ENCODE results near the gene SLC6A17.

The SLC6A17 gene

GRCh38 chr1:110212169-110213142 lies 62.2 kb downstream of the SLC6A17 start:
- TF ChIP-seq CTCF (IDR thresholded peaks at IDR 0.05; ENCODE audit: borderline replicate concordance, insufficient read depth, low read depth, low read length): no peak
- no peak overlapping the region for H3K4me3 ChIP-seq (ENCODE audit: low read depth, low read length)

GRCh38 chr1:110213143-110213540 lies 62.8 kb downstream of the SLC6A17 start:
- no peak overlapping the region for H3K4me3 ChIP-seq (ENCODE audit: low read depth, low read length)
- TF ChIP-seq CTCF (IDR thresholded peaks at IDR 0.05; ENCODE audit: borderline replicate concordance, insufficient read depth, low read depth, low read length): no peak

- no peak for TF ChIP-seq CTCF (IDR thresholded peaks at IDR 0.05; ENCODE audit: borderline replicate concordance, insufficient read depth, low read depth, low read length)
- no peak overlapping the region for H3K4me3 ChIP-seq (ENCODE audit: low read depth, low read length)
Measured at GRCh38 chr1:110214454-110215404, 64.4 kb downstream of the SLC6A17 start.

- TF ChIP-seq CTCF (IDR thresholded peaks at IDR 0.05; ENCODE audit: borderline replicate concordance, insufficient read depth, low read depth, low read length): no peak
- no peak overlapping the region for H3K4me3 ChIP-seq (ENCODE audit: low read depth, low read length)
Measured at GRCh38 chr1:110215621-110216515, 65.6 kb downstream of the SLC6A17 start.

GRCh38 chr1:110216844-110217444 lies 66.7 kb downstream of the SLC6A17 start:
- TF ChIP-seq CTCF (IDR thresholded peaks at IDR 0.05; ENCODE audit: borderline replicate concordance, insufficient read depth, low read depth, low read length): no peak
- no peak overlapping the region for H3K4me3 ChIP-seq (ENCODE audit: low read depth, low read length)

GRCh38 chr1:110218137-110218536 lies 67.8 kb downstream of the SLC6A17 start:
- TF ChIP-seq CTCF (IDR thresholded peaks at IDR 0.05; ENCODE audit: borderline replicate concordance, insufficient read depth, low read depth, low read length): no peak

More at GRCh38 chr1:110218137-110218536, 67.8 kb downstream of the SLC6A17 start:
- no peak overlapping the region for H3K4me3 ChIP-seq (ENCODE audit: low read depth, low read length)
